Choroid plexus epithelial cell (primary cell): ENCODE data around the gene MRPS34.

Experiments
- DNase-seq: peaks from one replicate; pipeline ENCODE4 v3.0.0-alpha.2; 2010; ENCODE audit warnings: low read depth
- H3K4me3 ChIP-seq: 2 replicates; pipeline ENCODE4 v1.5.1; 2011; ENCODE audit warnings: low read depth, mild to moderate bottlenecking, control low read depth, low read length, moderate library complexity
- TF ChIP-seq, protein P1 (sequence below): conservative IDR thresholded peaks from 2 replicates; pipeline ENCODE4 v1.5.1; 2011; ENCODE audit warnings: low read depth, mild to moderate bottlenecking, control low read depth, inconsistent platforms, low read length, moderate library complexity

The MRPS34 gene

DNA sequence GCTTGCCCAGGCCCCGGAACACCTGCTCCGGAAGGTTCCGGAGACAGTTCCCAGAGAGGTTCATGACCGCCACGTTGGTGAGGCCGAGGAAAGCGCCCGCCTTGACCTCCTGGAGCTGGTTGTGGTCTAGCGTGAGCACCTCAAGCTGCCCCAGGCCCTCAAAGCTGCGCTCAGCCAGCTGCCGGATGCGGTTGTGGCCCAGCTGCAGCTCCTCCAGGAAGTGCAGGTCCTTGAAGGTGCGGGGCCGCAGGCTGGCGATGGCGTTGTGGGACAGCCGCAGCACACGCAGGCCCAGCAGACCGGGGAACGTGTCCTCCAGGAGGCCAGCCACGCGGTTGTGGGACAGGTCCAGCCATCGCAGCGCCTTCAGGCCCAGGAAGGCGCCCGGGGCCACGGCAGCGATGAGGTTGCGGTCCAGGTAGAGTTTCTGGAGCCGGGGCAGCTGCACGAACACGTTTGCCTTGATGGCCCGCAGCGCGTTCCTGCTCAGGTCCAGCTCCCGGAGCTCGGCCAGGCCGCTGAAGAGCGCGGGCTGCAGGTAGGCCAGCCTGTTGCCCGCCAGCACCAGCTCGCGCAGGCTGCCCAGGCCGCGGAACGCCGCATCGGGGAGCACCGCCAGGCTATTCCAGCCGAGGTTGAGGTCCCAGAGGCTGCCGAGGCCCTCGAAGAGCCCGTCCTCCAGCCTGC is 18.5 kb upstream of the MRPS34 start:
- DNase-seq = no peak
- no peak overlapping the region for H3K4me3 ChIP-seq
- TF ChIP-seq, protein P1, sequence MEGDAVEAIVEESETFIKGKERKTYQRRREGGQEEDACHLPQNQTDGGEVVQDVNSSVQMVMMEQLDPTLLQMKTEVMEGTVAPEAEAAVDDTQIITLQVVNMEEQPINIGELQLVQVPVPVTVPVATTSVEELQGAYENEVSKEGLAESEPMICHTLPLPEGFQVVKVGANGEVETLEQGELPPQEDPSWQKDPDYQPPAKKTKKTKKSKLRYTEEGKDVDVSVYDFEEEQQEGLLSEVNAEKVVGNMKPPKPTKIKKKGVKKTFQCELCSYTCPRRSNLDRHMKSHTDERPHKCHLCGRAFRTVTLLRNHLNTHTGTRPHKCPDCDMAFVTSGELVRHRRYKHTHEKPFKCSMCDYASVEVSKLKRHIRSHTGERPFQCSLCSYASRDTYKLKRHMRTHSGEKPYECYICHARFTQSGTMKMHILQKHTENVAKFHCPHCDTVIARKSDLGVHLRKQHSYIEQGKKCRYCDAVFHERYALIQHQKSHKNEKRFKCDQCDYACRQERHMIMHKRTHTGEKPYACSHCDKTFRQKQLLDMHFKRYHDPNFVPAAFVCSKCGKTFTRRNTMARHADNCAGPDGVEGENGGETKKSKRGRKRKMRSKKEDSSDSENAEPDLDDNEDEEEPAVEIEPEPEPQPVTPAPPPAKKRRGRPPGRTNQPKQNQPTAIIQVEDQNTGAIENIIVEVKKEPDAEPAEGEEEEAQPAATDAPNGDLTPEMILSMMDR = no peak

- TF ChIP-seq, protein P1 = no peak
- DNase-seq = no peak
- no peak overlapping the region for H3K4me3 ChIP-seq
Observed at GRCh38 chr16:1790611-1791255, 17.8 kb upstream of the MRPS34 start.

DNA sequence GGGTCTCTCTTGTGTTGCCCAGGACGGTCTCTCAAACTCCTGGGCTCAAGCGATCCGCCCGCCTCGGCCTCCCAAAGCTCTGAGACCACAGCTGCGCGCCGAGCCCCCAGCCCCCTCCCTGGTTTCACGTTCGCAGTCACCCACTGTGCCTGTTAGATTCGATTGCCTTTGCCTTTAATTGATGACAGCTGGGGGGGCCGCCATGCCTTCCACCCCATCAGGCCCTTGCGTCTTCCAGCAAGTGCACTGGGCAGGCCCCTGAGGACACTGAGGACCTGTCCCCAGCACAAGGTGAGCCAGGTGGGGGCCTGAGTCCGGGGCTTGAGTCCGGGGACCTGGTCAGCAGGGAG is 17.3 kb upstream of the MRPS34 start:
- H3K4me3 ChIP-seq = no peak overlapping the region
- DNase-seq = no peak
- TF ChIP-seq, protein P1 = no peak

- TF ChIP-seq, protein P1 = no peak
- H3K4me3 ChIP-seq = no peak overlapping the region
- no peak for DNase-seq
Observed at GRCh38 chr16:1789643-1790045, 16.7 kb upstream of the MRPS34 start.

GRCh38 chr16:1788708-1789100 is 15.8 kb upstream of the MRPS34 start:
- TF ChIP-seq, protein P1 = no peak
- DNase-seq = no peak
- no peak overlapping the region for H3K4me3 ChIP-seq

- no peak overlapping the region for H3K4me3 ChIP-seq
- DNase-seq = no peak
- TF ChIP-seq, protein P1 = no peak
Observed at GRCh38 chr16:1788095-1788707, 15.3 kb upstream of the MRPS34 start.
